Posterior cingulate gyrus (tissue), 11 donors: ENCODE measurements around the gene SLC4A11.

Experiments
- DNase-seq, 10 donors: peaks; one replicate each; pipeline versions ENCODE4 v3.0.0 to v3.0.0-alpha.2; 2020 to 2021; ENCODE audit warnings: mixed read lengths in 3 of 10
- intact Hi-C: fragments of 100-400 bp; cut with DNase I; formaldehyde crosslinking; loops from one replicate; pipeline ENCODE4 v1.15.1; 2023

Gene SLC4A11

DNA sequence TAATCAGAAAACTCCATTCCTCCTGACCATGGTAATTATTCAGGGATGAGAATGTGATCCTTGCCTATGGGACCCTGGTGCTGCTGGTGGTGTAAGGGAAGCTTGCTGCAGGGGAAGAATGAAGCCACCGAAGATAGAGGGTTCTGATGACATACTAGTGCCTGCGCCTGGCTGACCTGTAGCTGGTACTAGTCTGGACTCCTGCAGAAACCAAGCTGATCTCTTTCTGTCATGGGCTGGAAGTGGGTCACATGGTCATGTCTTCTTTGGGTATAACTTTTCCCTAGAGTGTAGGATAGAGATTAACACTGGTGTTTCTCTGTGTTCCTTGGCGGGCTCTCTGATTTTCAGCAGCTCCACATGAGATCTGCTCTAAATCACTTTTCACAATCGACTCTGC lies 8.6 kb upstream of the SLC4A11 start:
- peak in 1 of 10 donors; percentile 54 for DNase-seq
- intact Hi-C loops, result no loop called here

GRCh38 chr20:3246682-3247081 lies 7.7 kb upstream of the SLC4A11 start:
- peak in 1 of 10 donors; percentile 9 for DNase-seq
- intact Hi-C loops, result no loop called here

GRCh38 chr20:3245711-3246110 lies 6.7 kb upstream of the SLC4A11 start:
- intact Hi-C loops, result no loop called here
- DNase-seq, result no peak

GRCh38 chr20:3245156-3245555 lies 6.2 kb upstream of the SLC4A11 start:
- intact Hi-C loops, result no loop called here
- DNase-seq, result no peak

DNA sequence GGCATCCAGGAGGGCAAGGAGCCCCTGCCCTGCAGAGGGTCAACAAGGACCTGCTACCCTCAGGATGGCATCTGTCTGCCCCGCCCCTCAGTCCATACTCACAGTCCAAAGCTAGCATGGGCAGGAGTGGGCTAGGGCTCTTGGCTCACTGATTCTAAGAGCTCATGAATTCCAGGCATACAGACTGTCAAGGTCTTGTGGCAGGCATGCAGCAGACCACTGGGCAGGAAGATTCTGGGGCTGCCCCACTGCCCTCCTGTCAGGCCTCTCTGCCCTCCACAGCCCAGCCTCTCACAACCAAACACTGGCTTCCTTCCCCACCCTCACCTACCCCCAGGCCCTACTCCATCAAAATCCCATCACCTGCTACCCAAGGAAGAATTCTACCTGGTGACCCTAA lies 5.6 kb upstream of the SLC4A11 start:
- DNase-seq, result peak in 1 of 10 donors; percentile 45

GRCh38 chr20:3243718-3244358 lies 4.8 kb upstream of the SLC4A11 start:
- DNase-seq, result peak in 1 of 10 donors; percentile 29
- intact Hi-C loops, result no loop called here

More for the DNA sequence above, 5.6 kb upstream of the SLC4A11 start:
- intact Hi-C loops, result no loop called here

GRCh38 chr20:3242172-3242692 lies 3.2 kb upstream of the SLC4A11 start:
- DNase-seq, result no peak
- intact Hi-C loops, result no loop called here

GRCh38 chr20:3240776-3241363 lies 1.9 kb upstream of the SLC4A11 start:
- intact Hi-C loops, result no loop called here
- DNase-seq, result no peak

DNA sequence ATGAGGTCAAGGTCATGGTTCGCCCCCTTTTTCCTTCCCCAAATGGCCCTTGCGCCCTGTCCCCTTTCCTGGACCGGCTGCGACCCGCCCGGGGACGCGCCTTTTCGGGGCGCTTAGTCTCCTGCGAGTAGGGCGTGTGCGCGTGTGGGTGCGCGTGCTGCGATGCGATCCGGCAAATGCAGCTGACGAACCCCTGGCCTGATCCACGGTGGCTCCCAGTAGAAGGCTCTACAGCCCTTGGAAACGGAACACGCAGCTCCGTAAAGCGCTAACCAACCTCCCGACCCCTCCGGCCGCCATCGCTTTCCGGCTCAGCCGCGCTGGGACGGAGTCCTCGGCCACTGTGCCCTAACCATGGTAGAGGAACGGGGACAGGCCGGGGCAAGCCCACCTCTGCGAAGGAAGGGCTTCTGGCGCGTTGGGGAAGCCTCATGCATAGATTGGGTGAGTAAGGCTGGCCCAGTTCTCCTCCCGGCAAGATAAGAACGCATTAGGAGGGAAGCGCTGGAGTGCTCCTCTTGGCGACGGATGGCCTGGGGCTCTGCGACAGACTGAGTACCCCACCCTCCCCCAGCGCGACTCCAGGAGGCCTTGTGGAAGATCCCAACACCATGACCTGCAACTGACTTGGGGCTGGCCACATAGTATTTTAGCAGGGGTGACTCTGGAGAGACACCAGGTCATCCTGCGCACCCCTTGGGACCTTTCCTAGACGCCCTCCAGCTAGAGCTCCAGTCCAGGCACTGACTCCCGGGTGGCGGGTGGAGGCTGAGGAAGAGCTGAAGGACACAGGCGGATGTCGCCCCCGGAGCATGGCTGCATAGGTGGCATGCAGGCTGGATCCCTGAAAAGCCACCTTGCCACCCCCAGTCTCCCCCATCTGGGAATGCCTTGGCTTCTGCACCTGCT lies 1.1 kb upstream of the SLC4A11 start:
- intact Hi-C loops, result no loop called here
- no peak for DNase-seq

GRCh38 chr20:3238616-3239025 lies 369 bp downstream of the SLC4A11 start:
- DNase-seq, result no peak
- intact Hi-C loops, result no loop called here

GRCh38 chr20:3237958-3238615 lies 903 bp downstream of the SLC4A11 start:
- DNase-seq, result no peak

DNA sequence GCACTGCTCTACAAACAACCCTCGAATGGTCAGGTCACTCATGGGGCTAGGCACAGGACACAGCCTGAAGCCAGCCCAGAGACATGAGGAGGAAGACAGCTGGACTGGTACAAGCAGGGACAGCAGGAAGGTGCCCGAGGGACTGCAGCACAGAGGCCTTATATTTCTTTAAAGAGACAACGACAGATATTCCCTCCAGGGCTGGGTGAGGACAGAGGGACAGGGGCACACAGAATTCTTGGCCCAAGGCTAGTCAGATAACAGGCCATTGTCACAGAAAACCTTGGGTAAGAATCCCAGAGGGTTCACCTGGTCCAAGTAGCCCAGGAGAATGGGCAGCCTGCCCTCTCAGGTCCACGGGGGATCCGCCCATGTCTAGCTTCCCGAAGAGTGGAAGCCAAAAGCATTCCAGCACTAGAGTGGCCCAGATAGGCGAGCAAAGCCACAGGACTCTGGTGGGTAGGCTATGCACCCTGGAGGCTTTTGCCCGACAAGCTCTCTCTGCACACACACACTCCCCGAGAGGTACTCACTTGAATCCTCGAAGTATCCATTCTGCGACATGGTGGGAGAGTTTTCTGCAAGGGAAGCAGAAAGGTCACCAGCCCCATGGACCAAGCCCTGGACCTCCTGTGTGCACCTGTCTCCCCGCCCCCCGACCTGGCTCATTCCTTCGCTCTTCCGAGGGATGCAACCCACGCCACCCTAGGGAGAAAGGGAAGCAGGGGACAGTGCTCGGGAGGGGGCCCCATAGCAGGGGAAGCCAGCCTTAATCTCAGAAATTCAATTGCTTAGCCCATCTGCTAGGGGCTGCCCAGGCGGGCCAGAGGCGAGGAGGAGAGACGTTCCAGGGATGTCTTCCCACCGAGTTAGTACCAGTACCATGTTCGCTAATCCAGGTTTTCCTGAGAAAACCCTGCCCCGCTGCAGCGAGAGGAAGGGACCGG lies 1.7 kb downstream of the SLC4A11 start:
- intact Hi-C loops, result no loop called here
- DNase-seq, result no peak

More at GRCh38 chr20:3237958-3238615, 903 bp downstream of the SLC4A11 start:
- intact Hi-C loops, result no loop called here

DNA sequence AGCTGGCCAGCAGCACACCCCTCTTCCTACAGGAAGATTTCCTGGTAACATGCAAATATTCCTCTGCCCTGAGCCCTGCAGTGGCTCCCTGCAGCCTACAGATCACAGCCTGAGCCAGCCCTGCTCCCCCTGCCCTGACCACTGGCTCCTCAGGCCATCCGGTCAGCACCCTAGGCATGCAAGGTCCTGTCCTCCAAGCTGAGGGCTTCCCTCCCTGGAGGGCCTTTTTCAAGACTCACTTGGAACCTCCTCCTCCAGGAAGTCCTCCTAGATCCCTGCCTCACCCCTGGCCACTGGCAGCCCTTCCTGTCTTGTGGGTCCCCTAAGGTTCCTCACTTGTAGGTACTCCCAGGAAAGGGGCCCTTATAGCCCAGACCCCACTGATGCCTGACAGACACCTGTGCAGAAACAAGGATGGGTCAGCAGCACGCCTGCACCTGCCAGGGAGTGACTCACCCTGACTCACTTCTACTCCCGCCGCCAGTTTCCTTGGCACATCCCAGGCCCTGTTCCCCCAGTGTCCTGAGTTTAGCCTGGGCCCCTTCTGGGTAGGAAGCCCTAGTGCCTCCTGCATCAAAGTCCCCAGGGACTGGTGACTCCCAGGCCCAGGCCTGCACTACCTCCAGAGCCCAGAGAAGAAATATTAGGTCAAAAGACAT lies 3.2 kb downstream of the SLC4A11 start:
- intact Hi-C loops, result no loop called here
- no peak for DNase-seq

- DNase-seq, result no peak
- intact Hi-C loops, result no loop called here
Measured at GRCh38 chr20:3233991-3234498, 4.9 kb downstream of the SLC4A11 start.

- no peak for DNase-seq
- intact Hi-C loops, result no loop called here
Measured at GRCh38 chr20:3233131-3233990, 5.6 kb downstream of the SLC4A11 start.

DNA sequence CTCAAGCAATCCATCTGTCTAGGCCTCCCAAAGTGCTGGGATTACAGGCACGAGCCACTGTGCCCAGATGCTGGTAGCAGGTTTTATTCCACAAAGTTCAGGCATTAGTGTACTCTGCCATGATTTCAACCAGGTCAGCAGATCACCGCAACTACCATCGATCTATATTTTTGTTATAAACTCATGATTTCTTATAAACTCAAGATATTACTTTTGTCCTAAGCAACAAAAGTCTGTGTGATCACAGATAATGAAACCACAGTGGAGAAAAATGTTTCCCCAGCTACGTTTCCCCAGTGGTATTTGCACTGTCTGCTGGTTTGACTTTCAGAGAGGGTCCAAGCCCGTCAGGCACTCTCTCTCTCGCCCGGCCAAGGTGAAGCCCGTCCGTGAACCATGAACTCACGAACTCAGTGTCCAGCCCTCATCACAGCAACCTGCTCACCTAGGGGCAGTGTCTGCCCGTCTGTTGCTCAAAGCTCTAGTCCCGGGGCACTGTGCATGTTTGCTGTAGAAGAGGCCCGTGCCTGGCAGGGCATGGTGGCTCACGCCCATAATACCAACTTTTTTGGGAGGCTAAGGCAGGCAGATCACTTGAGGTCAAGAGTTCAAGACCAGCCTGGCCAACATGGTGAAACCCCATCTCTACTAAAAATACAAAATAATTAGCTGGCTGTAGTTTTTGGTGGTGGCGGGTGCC lies 7.0 kb downstream of the SLC4A11 start:
- no peak for DNase-seq
- intact Hi-C loops, result no loop called here

DNA sequence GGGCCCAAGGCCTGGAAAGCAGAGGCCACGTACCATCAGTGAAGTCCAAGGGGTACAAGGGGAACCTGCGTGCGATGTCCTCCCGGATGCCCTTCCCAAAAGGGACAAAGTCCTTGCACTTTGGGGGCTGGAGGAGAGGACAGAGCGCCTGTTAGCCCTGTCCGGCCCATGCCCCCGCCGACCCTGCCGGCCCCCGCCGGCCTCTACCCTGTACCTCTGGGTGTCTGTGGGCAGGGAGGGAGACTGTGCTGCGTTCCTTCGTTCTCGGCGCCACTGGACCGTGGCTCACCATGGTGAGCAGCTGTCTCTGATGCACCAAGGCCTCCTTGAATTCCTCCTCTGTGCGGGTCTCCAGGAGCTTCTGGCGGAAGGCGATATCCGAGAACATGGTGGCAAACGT lies 7.9 kb downstream of the SLC4A11 start:
- no peak for DNase-seq
- intact Hi-C loops, result no loop called here
